BE2C (cell line): ENCODE data around the gene CACNA1G.

Experiments used
- DNase-seq: peaks from one replicate; pipeline ENCODE4 v3.0.0-alpha.2; 2020
- H3K27me3 ChIP-seq: fragments of 250-450 bp; sonication (Bioruptor Pico); 2 replicates; pipeline ENCODE4 v1.5.1; 2020; ENCODE audit warnings: mild to moderate bottlenecking
- H3K36me3 ChIP-seq: fragments of 250-450 bp; sonication (Bioruptor Pico); 2 replicates; pipeline ENCODE4 v1.5.1; 2020; ENCODE audit warnings: mild to moderate bottlenecking
- H3K4me1 ChIP-seq: fragments of 250-450 bp; sonication (Bioruptor Pico); 2 replicates; pipeline ENCODE4 v1.5.1; 2020
- H3K4me3 ChIP-seq: 2 replicates; pipeline ENCODE4 v1.5.1; 2011; ENCODE audit warnings: low read depth, low read length
- H3K9me3 ChIP-seq: fragments of 250-450 bp; sonication (Bioruptor Pico); 2 replicates; pipeline ENCODE4 v1.5.1; 2020
- CTCF ChIP-seq: IDR thresholded peaks from 2 replicates; pipeline ENCODE4 v1.5.1; 2012; ENCODE audit warnings: mild to moderate bottlenecking, low read depth, low read length

The CACNA1G gene

GRCh38 chr17:50589095-50589705, 28.7 kb downstream of the CACNA1G start:
- H3K4me1 ChIP-seq = peaks cover 20% of the 10 kb centered on the region

GRCh38 chr17:50590946-50591737, 30.6 kb downstream of the CACNA1G start:
- Histone ChIP-seq H3K9me3 (no peaks in the 10 kb centered on the region), H3K4me1 (peaks cover 24% of the 10 kb centered on the region), H3K36me3 (no peaks in the 10 kb centered on the region), H3K4me3 (no peak overlapping the region), H3K27me3 (no peaks in the 10 kb centered on the region)
- TF ChIP-seq CTCF = no peak
- no peak for DNase-seq

More at GRCh38 chr17:50589095-50589705, 28.7 kb downstream of the CACNA1G start:
- TF ChIP-seq CTCF = no peak
- no peak overlapping the region for H3K4me3 ChIP-seq
- no peak for DNase-seq
- H3K9me3 ChIP-seq = no peaks in the 10 kb centered on the region
- H3K36me3 ChIP-seq = no peaks in the 10 kb centered on the region
- no peaks in the 10 kb centered on the region for H3K27me3 ChIP-seq

GRCh38 chr17:50593321-50593720, 32.8 kb downstream of the CACNA1G start:
- Histone ChIP-seq H3K4me3 (no peak overlapping the region), H3K27me3 (no peaks in the 10 kb centered on the region), H3K9me3 (no peaks in the 10 kb centered on the region), H3K4me1 (peaks cover 24% of the 10 kb centered on the region), H3K36me3 (no peaks in the 10 kb centered on the region)
- TF ChIP-seq CTCF = no peak
- DNase-seq = peak; percentile 81

- H3K36me3 ChIP-seq = no peaks in the 10 kb centered on the region
- H3K27me3 ChIP-seq = no peaks in the 10 kb centered on the region
- peaks cover 18% of the 10 kb centered on the region for H3K4me1 ChIP-seq
- no peak overlapping the region for H3K4me3 ChIP-seq
- H3K9me3 ChIP-seq = no peaks in the 10 kb centered on the region
- DNase-seq = no peak
- TF ChIP-seq CTCF = no peak
Measured at GRCh38 chr17:50594128-50594823, 33.8 kb downstream of the CACNA1G start.

GRCh38 chr17:50594892-50595291, 34.4 kb downstream of the CACNA1G start:
- no peak for TF ChIP-seq CTCF
- peaks cover 18% of the 10 kb centered on the region for H3K4me1 ChIP-seq
- H3K27me3 ChIP-seq = no peaks in the 10 kb centered on the region
- H3K9me3 ChIP-seq = no peaks in the 10 kb centered on the region
- H3K36me3 ChIP-seq = no peaks in the 10 kb centered on the region
- DNase-seq = no peak
- no peak overlapping the region for H3K4me3 ChIP-seq
